ENCODE data around the gene XCL2. TPM values are rescaled to one million over a fixed set of nuclear protein-coding genes. Genes with fewer than 3 reads are reported as not detected.

The XCL2 gene
- total and polyA plus RNA-seq, 2 of the 8 experiments (the other 6 are each of a cell fraction or from before 2014, with no cell fraction given), result not detected

- no peak for TF ChIP-seq CHD7 (IDR thresholded peaks at IDR 0.05; ENCODE audit: insufficient replicate concordance, low read length)
Observed at GRCh38 chr1:168497376-168497950, 46.3 kb downstream of the XCL2 start (continued).
